Right cardiac atrium (tissue), 5 donors: ENCODE measurements around the gene HPCAL1. TPM values are rescaled to one million over a fixed set of nuclear protein-coding genes. Genes with fewer than 3 reads are reported as not detected.
"Not testable (repeated sequence)": the region's sequence is repeated elsewhere in the genome, so short reads cannot be mapped to it uniquely, and the experiment has no call there.

ENCODE experiments used
- ATAC-seq, 2 donors: fragments of 200-7000 bp; cut with Tn5 transposase; one replicate each; pipeline versions ENCODE4 v1.8.0 to v1.9.1; 2020; ENCODE audit warnings: moderate library complexity in 2 of 2, mild to moderate bottlenecking in 1 of 2
- DNase-seq, 3 donors: peaks; one replicate each; pipeline ENCODE4 v3.0.0-alpha.2; 2020
- H3K27ac ChIP-seq: one replicate; pipeline ENCODE4 v1.5.1; 2013; ENCODE audit warnings: mild to moderate bottlenecking, low read length, control low read depth, moderate library complexity
- H3K27me3 ChIP-seq: one replicate; pipeline ENCODE4 v1.6.1; 2013; ENCODE audit not compliant: control insufficient read depth, insufficient read depth
- H3K4me1 ChIP-seq: one replicate; pipeline ENCODE4 v1.6.1; 2013; ENCODE audit warnings: low read length; ENCODE audit not compliant: control insufficient read depth, insufficient read depth
- H3K4me3 ChIP-seq: one replicate; pipeline ENCODE4 v1.5.1; 2013; ENCODE audit warnings: low read length, control low read depth
- H3K9me3 ChIP-seq: one replicate; pipeline ENCODE4 v1.6.1; 2013; ENCODE audit warnings: low read length; ENCODE audit not compliant: control insufficient read depth
- WGBS: extraction: QIAGEN DNeasy Blood & Tissue Kit; methylation state at CpG from one replicate; pipeline ENCODE4 v1.1.7; 2013; 5-methylcytosine and 5-hydroxymethylcytosine counted together
- intact Hi-C, 4 donors: fragments of 100-400 bp; cut with DNase I; formaldehyde crosslinking; loops; one replicate each; pipeline versions ENCODE4 v1.11.0 to v1.14.0; 2022 to 2023
- polyA plus RNA-seq: library from polyadenylated mRNA; stranded (reverse); fragments of 200-250 nt; gene quantifications from one replicate; pipeline ENCODE4 v1.2.3, GENCODE V29; 2013
- total RNA-seq, 4 donors: library from RNA; stranded (reverse); fragmentation: NEBNext Ultra II Directional; extraction: Animal tissue kit (Norgen Biotek cat#: 25700); gene quantifications; one replicate each; pipeline ENCODE4 v1.2.1, GENCODE V29; 2021
- donor health status: healthy with polysubstance abuse.
- donor health status: DM: no; HTN: yes; CAD: no.
- donor health status: DM: no; HTN: no; CAD: no.
- donor health status: DM: no; HTN: yes; CAD: no; lungs with severe emphysema.
- donor health status: DM: yes; HTN: yes; CAD: no.

HPCAL1 gene
- total and polyA plus RNA-seq, 5 donors: 18.5 to 32.2 (median 25.1) TPM

DNA sequence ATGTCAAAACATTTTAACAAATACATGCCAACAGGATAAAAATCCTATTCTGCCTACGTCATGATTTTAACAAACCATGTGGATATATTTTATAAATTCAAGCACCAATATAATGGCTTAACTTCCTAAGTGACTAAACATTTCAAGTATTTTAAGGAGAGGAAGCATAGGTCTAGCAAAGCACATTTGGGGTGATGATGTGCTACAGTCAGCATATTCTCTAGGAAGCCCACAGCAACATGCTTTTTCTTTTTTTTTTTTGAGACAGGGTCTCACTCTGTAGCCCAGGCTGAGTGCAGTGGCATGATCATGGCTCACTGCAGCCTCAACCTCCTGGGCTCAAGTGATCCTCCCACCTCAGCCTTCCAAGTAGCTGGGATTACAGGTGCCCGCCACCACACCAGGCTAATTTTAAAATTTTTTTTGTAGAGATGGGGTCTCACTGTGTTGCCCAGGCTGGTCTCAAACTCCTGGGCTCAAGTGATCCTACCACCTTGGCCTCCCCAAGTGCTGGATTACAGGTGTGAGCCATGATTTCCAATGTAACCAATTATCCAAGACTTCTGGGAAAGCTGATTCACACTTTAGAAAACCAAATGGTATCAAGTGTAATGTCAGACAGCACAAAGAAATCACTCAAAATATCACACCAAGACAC is 139.9 kb downstream of the HPCAL1 start:
- H3K4me3 ChIP-seq, H3K27me3 ChIP-seq, H3K4me1 ChIP-seq, H3K27ac ChIP-seq, H3K9me3 ChIP-seq, DNase-seq, ATAC-seq: not testable (repeated sequence)
- WGBS: 94% methylated on average over 2 of the region's 2 CpGs
- intact Hi-C loops: loop anchor here in 1 of 4 donors (10.0 kb wide), 1 partner anchor 222 kb away; no protein-coding TSS in a partner anchor

DNA sequence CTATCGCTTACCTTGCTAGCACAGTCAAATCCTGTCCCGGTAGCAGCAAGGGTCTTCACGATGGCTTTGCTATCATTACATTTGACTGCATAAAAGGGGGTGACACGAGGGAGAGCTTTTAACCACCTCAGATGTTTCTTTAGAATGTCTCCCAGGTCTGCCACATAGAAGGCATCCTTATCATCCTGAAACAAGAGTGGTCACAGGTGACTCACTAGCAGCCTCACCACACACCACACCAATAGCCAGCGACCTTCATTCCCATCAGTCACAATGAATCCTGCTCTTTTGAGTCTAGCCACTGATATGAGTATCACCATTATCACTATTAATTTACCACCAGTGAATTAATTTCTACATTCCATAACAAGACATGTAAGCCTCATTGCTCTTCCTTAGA is 141.8 kb downstream of the HPCAL1 start:
- H3K9me3 ChIP-seq: no peaks in the 10 kb centered on the region
- no peak overlapping the region for H3K4me3 ChIP-seq
- H3K27me3 ChIP-seq: no peaks in the 10 kb centered on the region
- peaks cover 2% of the 10 kb centered on the region for H3K4me1 ChIP-seq
- intact Hi-C loops: loop anchor here in 1 of 4 donors (10.0 kb wide), 1 partner anchor 220 kb away; no protein-coding TSS in a partner anchor
- WGBS: 88% methylated on average over 5 of the region's 5 CpGs
- ATAC-seq (no peak), DNase-seq (no peak)
- no peak overlapping the region for H3K27ac ChIP-seq

DNA sequence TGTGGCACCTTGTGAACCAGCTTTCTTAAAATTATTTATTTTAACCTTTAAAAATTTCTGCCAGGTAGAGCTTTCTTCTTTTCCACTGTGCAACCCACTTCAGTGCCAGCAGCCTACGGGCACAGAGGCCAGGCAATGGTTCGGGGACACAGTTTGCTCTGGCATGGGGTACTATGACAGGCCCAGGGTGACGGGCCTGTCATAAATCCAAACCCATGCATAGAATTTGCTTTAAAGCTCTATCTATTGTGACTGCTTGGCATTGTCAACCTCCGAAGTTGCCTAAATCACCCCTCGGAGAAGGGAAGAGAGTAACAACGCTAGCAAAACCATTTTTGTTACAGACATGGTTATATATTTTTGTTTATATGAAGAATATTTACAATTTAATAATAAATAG is 143.9 kb downstream of the HPCAL1 start:
- ATAC-seq: no peak
- Histone ChIP-seq H3K27me3 (no peaks in the 10 kb centered on the region), H3K9me3 (no peaks in the 10 kb centered on the region), H3K4me3 (no peak overlapping the region), H3K27ac (no peak overlapping the region), H3K4me1 (peaks cover 2% of the 10 kb centered on the region)
- WGBS: 87% methylated on average over 6 of the region's 6 CpGs
- intact Hi-C loops: loop anchor here in 1 of 4 donors (10.0 kb wide), 1 partner anchor 218 kb away; no protein-coding TSS in a partner anchor
- DNase-seq: no peak

DNA sequence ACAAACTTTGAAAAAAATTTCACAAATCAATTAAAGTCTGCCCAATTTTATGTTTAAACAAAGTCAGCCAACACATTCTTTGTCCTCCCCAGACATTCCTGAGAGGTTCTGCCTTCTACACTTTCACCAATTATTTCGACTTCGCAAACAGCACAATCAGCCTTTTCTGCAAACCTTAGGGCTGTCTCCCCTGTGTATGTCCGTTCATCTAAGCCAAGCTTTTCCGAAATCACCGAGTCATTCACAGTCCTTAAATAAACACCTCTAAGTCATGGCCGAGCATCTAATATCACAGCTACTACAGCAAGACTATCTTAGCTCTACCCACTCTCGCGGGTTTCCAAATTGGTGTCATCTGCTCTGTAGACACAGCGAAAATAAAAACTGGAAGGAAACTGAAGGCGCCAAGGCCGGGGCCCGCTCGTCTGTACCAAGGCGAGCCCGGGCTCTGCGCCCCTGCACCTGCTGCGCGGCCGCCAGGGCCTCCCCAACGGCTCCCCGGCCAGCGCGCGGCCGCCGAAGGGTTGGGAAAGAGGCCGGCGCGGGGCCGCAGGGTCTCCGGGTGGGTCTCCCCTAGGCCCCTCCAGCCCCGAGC is 144.7 kb downstream of the HPCAL1 start:
- Histone ChIP-seq H3K27ac (peak overlapping the region; percentile 89), H3K27me3 (no peaks in the 10 kb centered on the region), H3K4me1 (peaks cover 2% of the 10 kb centered on the region), H3K4me3 (peak overlapping the region; percentile 80), H3K9me3 (no peaks in the 10 kb centered on the region)
- peak; percentile 19 to 31 for ATAC-seq
- WGBS: 7% methylated on average over 32 of the region's 32 CpGs
- intact Hi-C loops: loop anchor here in 1 of 4 donors (10.0 kb wide), 1 partner anchor 217 kb away; no protein-coding TSS in a partner anchor
- no peak for DNase-seq

DNA sequence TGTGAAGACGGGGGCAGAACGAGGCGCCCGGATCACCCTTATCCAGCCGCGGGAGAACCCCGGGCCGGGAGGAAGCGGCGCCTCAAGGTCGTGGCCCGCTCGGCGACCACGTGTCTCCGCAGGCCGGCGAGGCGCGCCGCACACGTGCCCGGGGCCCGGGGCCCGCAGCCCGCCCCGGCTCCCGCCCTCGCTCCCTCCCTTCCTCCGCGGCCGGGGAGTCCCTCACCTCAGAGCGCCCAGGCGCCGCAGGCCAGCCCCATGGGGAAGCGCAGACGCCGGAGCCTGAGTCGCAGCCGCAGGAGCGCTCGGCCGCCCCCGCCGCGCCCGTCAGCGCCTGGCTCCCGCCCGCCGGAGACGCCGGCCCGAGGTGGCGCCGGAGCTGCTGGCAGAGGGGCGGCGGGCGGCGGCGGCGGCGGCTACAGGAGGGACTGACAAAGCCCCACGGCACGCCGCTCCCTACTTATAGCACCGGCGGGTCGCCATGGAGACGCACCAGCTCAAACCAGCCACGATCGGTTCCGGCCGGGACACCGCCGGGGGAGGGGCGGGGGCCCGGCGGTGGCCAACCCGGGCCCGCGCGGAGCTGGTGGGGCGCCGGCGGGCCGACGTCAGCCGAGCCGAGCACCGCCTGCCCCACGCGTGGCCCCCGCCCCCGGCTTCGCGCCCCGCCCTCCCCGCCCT is 145.3 kb downstream of the HPCAL1 start, which contains the start of gene ODC1:
Gene ODC1 (minus strand): TSS at position 433 of the 681 bp plus-strand sequence. CDS start 3,295 bp downstream, outside the sequence.
- Histone ChIP-seq H3K4me1 (peaks cover 2% of the 10 kb centered on the region), H3K9me3 (no peaks in the 10 kb centered on the region), H3K4me3 (peak within 1 kb of the TSS; percentile 80), H3K27me3 (no peaks in the 10 kb centered on the region), H3K27ac (peak within 1 kb of the TSS; percentile 89)
- intact Hi-C loops: loop anchor here in 1 of 4 donors (10.0 kb wide), 1 partner anchor 217 kb away; no protein-coding TSS in a partner anchor
- under 1% methylated on average over 98 of the region's 99 CpGs for WGBS
- ATAC-seq (peak; percentile 87 to 94), DNase-seq (peak; percentile 97 to 98 (median 98))

DNA sequence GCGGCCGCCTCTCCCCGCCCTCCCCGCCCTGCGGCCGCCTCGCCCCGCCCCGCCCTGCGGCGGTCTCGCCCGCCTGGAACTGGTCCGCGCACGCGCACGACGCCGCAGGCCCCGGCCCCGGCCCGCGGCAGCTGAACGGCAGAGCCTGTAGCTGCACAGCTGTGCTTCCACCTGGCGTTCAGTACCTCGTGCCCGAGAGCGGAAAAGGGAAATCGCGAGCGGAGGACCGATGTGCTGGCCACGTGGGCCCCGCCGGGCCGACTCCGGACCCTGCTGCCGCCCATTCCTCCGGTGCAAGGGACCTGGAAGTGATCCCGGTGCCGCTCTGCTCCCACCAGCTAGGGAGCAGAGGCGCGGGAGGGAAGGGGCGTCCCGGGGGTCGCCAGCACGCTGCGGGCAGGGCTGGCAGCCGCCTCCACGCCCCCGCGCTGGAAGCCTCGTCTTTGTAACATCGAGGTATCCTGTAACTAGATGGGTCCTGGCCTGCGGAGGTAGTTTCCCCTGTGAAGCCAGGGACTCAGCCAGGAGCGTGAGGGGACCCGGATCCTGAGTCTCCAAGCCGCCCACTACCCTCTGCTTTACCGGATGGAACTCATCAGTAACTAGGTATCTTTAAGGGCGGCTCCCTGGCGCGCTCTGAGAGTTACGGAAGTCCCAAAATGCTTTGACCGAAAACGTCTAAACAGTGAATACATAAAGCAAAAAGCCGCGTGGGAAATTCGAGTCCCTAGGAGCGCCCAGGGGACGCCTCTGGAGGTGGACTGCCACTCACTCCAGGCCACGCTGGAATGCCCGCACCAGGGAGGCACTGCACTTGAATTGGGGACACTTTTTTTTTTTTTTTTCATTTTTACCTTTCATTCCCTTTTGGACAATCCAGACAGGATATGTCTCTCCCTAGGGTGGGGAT is 146.1 kb downstream of the HPCAL1 start:
- intact Hi-C loops: loop anchor here in 1 of 4 donors (10.0 kb wide), 1 partner anchor 216 kb away; no protein-coding TSS in a partner anchor
- H3K9me3 ChIP-seq: no peaks in the 10 kb centered on the region
- peak; percentile 74 to 79 for ATAC-seq
- peak overlapping the region; percentile 48 for H3K27ac ChIP-seq
- peak; percentile 89 to 97 (median 95) for DNase-seq
- under 1% methylated on average over 72 of the region's 73 CpGs for WGBS
- peak overlapping the region; percentile 51 for H3K4me3 ChIP-seq
- H3K4me1 ChIP-seq: peaks cover 2% of the 10 kb centered on the region
- no peaks in the 10 kb centered on the region for H3K27me3 ChIP-seq

DNA sequence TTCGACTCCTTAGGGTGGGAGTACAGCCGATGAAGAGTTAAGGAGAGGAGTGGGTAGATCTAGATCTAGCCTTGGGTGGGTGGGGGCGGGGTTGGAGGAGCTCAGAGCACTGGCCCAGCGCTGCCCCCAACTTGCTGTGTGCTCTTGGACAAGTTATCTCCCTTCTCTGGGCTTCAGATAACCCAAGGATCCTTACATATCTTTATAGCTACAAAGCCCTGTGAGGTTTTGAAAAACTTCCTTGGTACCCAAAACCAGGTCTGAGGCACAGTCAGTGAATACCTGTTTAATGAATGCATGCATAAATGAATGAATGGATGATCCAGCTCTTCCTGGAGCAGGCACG is 146.8 kb downstream of the HPCAL1 start:
- peaks cover 2% of the 10 kb centered on the region for H3K4me1 ChIP-seq
- no peaks in the 10 kb centered on the region for H3K9me3 ChIP-seq
- no peaks in the 10 kb centered on the region for H3K27me3 ChIP-seq
- H3K4me3 ChIP-seq: no peak overlapping the region
- 41% methylated on average over 5 of the region's 5 CpGs for WGBS
- intact Hi-C loops: loop anchor here in 1 of 4 donors (10.0 kb wide), 1 partner anchor 215 kb away; no protein-coding TSS in a partner anchor
- DNase-seq: no peak
- H3K27ac ChIP-seq: no peak overlapping the region
- ATAC-seq: no peak

DNA sequence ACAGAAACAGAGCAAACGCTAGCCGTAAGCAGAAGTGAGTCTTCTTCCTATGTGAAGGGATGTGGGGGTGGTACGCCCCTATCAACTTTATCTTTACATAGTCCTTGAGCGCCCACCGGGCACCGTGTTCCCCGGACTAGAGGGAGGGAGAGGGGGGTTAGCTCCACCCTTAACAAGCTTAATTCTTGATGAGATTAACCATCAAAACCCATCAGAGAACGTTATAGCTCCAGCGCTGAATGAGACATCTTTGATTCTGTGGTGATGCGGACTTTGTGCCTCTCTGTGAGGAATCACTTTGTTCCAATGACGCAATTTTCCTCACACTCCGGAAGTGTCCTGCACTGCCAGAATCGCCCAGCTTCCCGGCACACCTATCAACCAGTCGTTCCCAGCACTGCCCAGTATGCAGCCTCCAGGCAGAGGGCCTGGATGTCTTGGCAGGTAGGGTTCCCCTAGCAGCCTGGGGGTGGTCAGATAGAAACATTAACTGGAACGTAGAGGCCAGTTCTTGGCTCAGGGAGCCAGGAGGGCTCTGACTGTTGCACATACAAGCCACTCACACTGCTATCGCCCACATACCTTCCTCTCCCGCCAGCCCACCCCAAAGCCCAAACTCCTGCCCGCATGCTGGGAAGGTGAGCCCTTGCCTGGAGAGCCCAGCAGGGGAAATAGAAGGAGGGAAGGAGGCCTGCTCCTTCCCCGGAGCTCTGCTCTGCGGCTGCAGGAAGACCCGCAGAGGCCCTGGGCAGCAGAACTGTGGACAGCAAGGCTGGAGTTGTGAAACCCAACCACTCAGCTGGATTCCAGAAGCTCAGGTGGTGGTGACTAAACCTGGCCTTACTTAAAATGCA is 147.4 kb downstream of the HPCAL1 start:
- 75% methylated on average over 22 of the region's 22 CpGs for WGBS
- Histone ChIP-seq H3K4me1 (peaks cover 2% of the 10 kb centered on the region), H3K27ac (no peak overlapping the region), H3K9me3 (no peaks in the 10 kb centered on the region), H3K4me3 (no peak overlapping the region), H3K27me3 (no peaks in the 10 kb centered on the region)
- peak in 1 of 3 donors; percentile 60 for DNase-seq
- intact Hi-C loops: loop anchor here in 1 of 4 donors (10.0 kb wide), 1 partner anchor 215 kb away; no protein-coding TSS in a partner anchor
- ATAC-seq: peak in 1 of 2 donors; percentile 53

DNA sequence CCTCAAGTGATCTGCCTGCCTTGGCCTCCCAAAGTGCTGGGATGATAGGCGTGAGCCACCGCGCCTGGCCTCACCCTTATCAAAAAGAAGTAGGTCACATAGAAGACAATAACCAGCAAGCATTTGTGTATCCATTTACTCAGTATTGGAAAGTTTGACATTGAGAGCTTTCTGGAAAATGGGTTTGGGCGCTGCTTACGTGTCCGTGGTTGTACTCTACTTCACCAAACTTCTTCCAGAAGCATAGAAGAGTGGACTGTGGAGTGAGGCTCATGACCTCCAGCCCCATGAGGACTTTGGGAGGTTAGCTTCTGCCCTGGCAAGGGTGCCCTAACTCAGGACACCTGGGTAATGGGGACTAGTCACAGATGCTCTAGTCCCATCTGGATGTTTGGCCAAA is 149.1 kb downstream of the HPCAL1 start:
- WGBS: 98% methylated on average over 6 of the region's 6 CpGs
- ATAC-seq (no peak), DNase-seq (no peak)
- intact Hi-C loops: no loop called here
- H3K4me1 ChIP-seq: no peaks in the 10 kb centered on the region
- H3K27me3 ChIP-seq: no peaks in the 10 kb centered on the region
- H3K27ac ChIP-seq: no peak overlapping the region
- H3K4me3 ChIP-seq: no peak overlapping the region
- no peaks in the 10 kb centered on the region for H3K9me3 ChIP-seq
